BLaER1 (cell line): ENCODE results near the gene TASP1.

Experiments
- H3K27ac ChIP-seq: shearing (Covaris generic); formaldehyde crosslinking; 2 replicates; pipeline ENCODE4 v1.8.1; 2022
- H3K27me3 ChIP-seq: shearing (Covaris generic); formaldehyde crosslinking; 2 replicates; pipeline ENCODE4 v1.8.1; 2022
- H3K36me3 ChIP-seq: shearing (Covaris generic); formaldehyde crosslinking; 2 replicates; pipeline ENCODE4 v1.8.1; 2022
- H3K4me1 ChIP-seq: shearing (Covaris generic); formaldehyde crosslinking; 2 replicates; pipeline ENCODE4 v1.8.1; 2022
- H3K4me2 ChIP-seq: shearing (Covaris generic); formaldehyde crosslinking; 2 replicates; pipeline ENCODE4 v1.8.1; 2022
- H3K4me3 ChIP-seq: shearing (Covaris generic); formaldehyde crosslinking; 2 replicates; pipeline ENCODE4 v1.8.1; 2022
- H3K9ac ChIP-seq: shearing (Covaris generic); formaldehyde crosslinking; 2 replicates; pipeline ENCODE4 v1.8.1; 2022
- H3K9me3 ChIP-seq: shearing (Covaris generic); formaldehyde crosslinking; 2 replicates; pipeline ENCODE4 v1.8.1; 2022
- H4K20me1 ChIP-seq: shearing (Covaris generic); formaldehyde crosslinking; 2 replicates; pipeline ENCODE4 v1.8.1; 2022
- Cebpa-rat ChIP-seq: shearing (Covaris generic); IDR thresholded peaks from 2 replicates; pipeline ENCODE4 v1.8.1; 2022

The TASP1 gene

GRCh38 chr20:13449868-13450434 is 188.8 kb downstream of the TASP1 start:
- H4K20me1 ChIP-seq, result no peaks in the 10 kb centered on the region
- no peak for TF ChIP-seq Cebpa-rat
- no peak overlapping the region for H3K4me2 ChIP-seq
- 0 out of 2 replicates have a peak, but pooled peaks cover 6% of the 10 kb centered on the region for H3K36me3 ChIP-seq
- H3K9ac ChIP-seq, result no peak overlapping the region
- no peaks in the 10 kb centered on the region for H3K9me3 ChIP-seq
- H3K27ac ChIP-seq, result no peak overlapping the region
- H3K27me3 ChIP-seq, result no peaks in the 10 kb centered on the region
- H3K4me3 ChIP-seq, result no peak overlapping the region
- H3K4me1 ChIP-seq, result no peaks in the 10 kb centered on the region

- Histone ChIP-seq H3K9me3 (no peaks in the 10 kb centered on the region), H3K9ac (no peak overlapping the region), H3K27ac (no peak overlapping the region), H3K4me1 (no peaks in the 10 kb centered on the region), H3K4me2 (no peak overlapping the region), H3K36me3 (0 out of 2 replicates have a peak, but pooled peaks cover 6% of the 10 kb centered on the region), H3K4me3 (no peak overlapping the region), H4K20me1 (no peaks in the 10 kb centered on the region), H3K27me3 (no peaks in the 10 kb centered on the region)
- no peak for TF ChIP-seq Cebpa-rat
Measured at GRCh38 chr20:13447385-13448180, 191.1 kb downstream of the TASP1 start.

- no peak overlapping the region for H3K4me3 ChIP-seq
- H3K9me3 ChIP-seq, result peaks cover 7% of the 10 kb centered on the region; the same call in 1 of the 2 replicates
- H3K4me2 ChIP-seq, result no peak overlapping the region
- H3K27ac ChIP-seq, result no peak overlapping the region
- no peaks in the 10 kb centered on the region for H3K36me3 ChIP-seq
- TF ChIP-seq Cebpa-rat, result no peak
- no peaks in the 10 kb centered on the region for H4K20me1 ChIP-seq
- no peak overlapping the region for H3K9ac ChIP-seq
- H3K27me3 ChIP-seq, result no peaks in the 10 kb centered on the region
- no peaks in the 10 kb centered on the region for H3K4me1 ChIP-seq
Measured at GRCh38 chr20:13443690-13444089, 195.0 kb downstream of the TASP1 start.

GRCh38 chr20:13442986-13443385 is 195.7 kb downstream of the TASP1 start:
- no peaks in the 10 kb centered on the region for H3K36me3 ChIP-seq
- H3K4me3 ChIP-seq, result no peak overlapping the region
- H3K27ac ChIP-seq, result no peak overlapping the region
- H3K27me3 ChIP-seq, result no peaks in the 10 kb centered on the region
- peaks cover 7% of the 10 kb centered on the region; the same call in 1 of the 2 replicates for H3K9me3 ChIP-seq
- H4K20me1 ChIP-seq, result no peaks in the 10 kb centered on the region
- no peak overlapping the region for H3K4me2 ChIP-seq
- no peak overlapping the region for H3K9ac ChIP-seq
- no peak for TF ChIP-seq Cebpa-rat
- H3K4me1 ChIP-seq, result no peaks in the 10 kb centered on the region

GRCh38 chr20:13441388-13441787 is 197.3 kb downstream of the TASP1 start:
- no peak overlapping the region for H3K4me2 ChIP-seq
- H3K27ac ChIP-seq, result no peak overlapping the region
- H3K4me3 ChIP-seq, result no peak overlapping the region
- no peak for TF ChIP-seq Cebpa-rat
- H3K36me3 ChIP-seq, result no peaks in the 10 kb centered on the region
- no peak overlapping the region for H3K9ac ChIP-seq
- H3K4me1 ChIP-seq, result no peaks in the 10 kb centered on the region
- H4K20me1 ChIP-seq, result no peaks in the 10 kb centered on the region
- peaks cover 7% of the 10 kb centered on the region; the same call in 1 of the 2 replicates for H3K9me3 ChIP-seq
- no peaks in the 10 kb centered on the region for H3K27me3 ChIP-seq

- H4K20me1 ChIP-seq, result no peaks in the 10 kb centered on the region
- no peak overlapping the region for H3K4me2 ChIP-seq
- no peaks in the 10 kb centered on the region for H3K27me3 ChIP-seq
- peaks cover 28% of the 10 kb centered on the region for H3K36me3 ChIP-seq
- no peak overlapping the region for H3K4me3 ChIP-seq
- H3K9ac ChIP-seq, result no peak overlapping the region
- no peaks in the 10 kb centered on the region for H3K4me1 ChIP-seq
- no peak overlapping the region for H3K27ac ChIP-seq
- H3K9me3 ChIP-seq, result peaks cover 7% of the 10 kb centered on the region; the same call in 1 of the 2 replicates
- no peak for TF ChIP-seq Cebpa-rat
Measured at GRCh38 chr20:13436530-13436929, 202.2 kb downstream of the TASP1 start.

- Histone ChIP-seq H3K27me3 (no peaks in the 10 kb centered on the region), H3K4me1 (peaks cover 11% of the 10 kb centered on the region), H3K4me3 (no peak overlapping the region), H4K20me1 (no peaks in the 10 kb centered on the region), H3K9me3 (peaks cover 25% of the 10 kb centered on the region), H3K9ac (no peak overlapping the region), H3K36me3 (peaks cover 53% of the 10 kb centered on the region), H3K27ac (no peak overlapping the region), H3K4me2 (no peak overlapping the region)
- TF ChIP-seq Cebpa-rat, result no peak
Measured at GRCh38 chr20:13432126-13432525, 206.6 kb downstream of the TASP1 start.

- H4K20me1 ChIP-seq, result no peaks in the 10 kb centered on the region
- peak overlapping the region; percentile 42 for H3K4me2 ChIP-seq
- peaks cover 53% of the 10 kb centered on the region for H3K36me3 ChIP-seq
- no peak for TF ChIP-seq Cebpa-rat
- H3K4me3 ChIP-seq, result no peak overlapping the region
- H3K9me3 ChIP-seq, result peaks cover 25% of the 10 kb centered on the region
- H3K27ac ChIP-seq, result no peak overlapping the region
- H3K27me3 ChIP-seq, result no peaks in the 10 kb centered on the region
- H3K4me1 ChIP-seq, result peaks cover 11% of the 10 kb centered on the region
- H3K9ac ChIP-seq, result no peak overlapping the region
Measured at GRCh38 chr20:13430346-13431002, 208.3 kb downstream of the TASP1 start.

- Histone ChIP-seq H3K36me3 (peaks cover 36% of the 10 kb centered on the region), H3K9ac (no peak overlapping the region), H3K4me3 (no peak overlapping the region), H3K27me3 (no peaks in the 10 kb centered on the region), H4K20me1 (no peaks in the 10 kb centered on the region), H3K9me3 (peaks cover 25% of the 10 kb centered on the region), H3K4me2 (no peak overlapping the region), H3K4me1 (peaks cover 11% of the 10 kb centered on the region), H3K27ac (no peak overlapping the region)
- no peak for TF ChIP-seq Cebpa-rat
Measured at GRCh38 chr20:13428684-13429083, 210.0 kb downstream of the TASP1 start.

- H3K4me1 ChIP-seq, result peaks cover 11% of the 10 kb centered on the region
- no peak overlapping the region for H3K9ac ChIP-seq
- H3K4me2 ChIP-seq, result no peak overlapping the region
- H4K20me1 ChIP-seq, result no peaks in the 10 kb centered on the region
- no peak overlapping the region for H3K4me3 ChIP-seq
- no peak overlapping the region for H3K27ac ChIP-seq
- no peaks in the 10 kb centered on the region for H3K27me3 ChIP-seq
- peaks cover 25% of the 10 kb centered on the region for H3K9me3 ChIP-seq
- peaks cover 27% of the 10 kb centered on the region for H3K36me3 ChIP-seq
- TF ChIP-seq Cebpa-rat, result no peak
Measured at GRCh38 chr20:13426870-13427269, 211.9 kb downstream of the TASP1 start.
